KOPT-K1 (cell line): ENCODE data around the gene TCEANC2.
"Not testable (repeated sequence)": the region's sequence is repeated elsewhere in the genome, so short reads cannot be mapped to it uniquely, and the experiment has no call there.

Experiments used
- H3K27ac ChIP-seq: fragments of 200-600 bp; sonication (generic); 2 replicates; pipeline ENCODE4 v1.5.1; 2016; ENCODE audit warnings: antibody characterized with exemption, mild to moderate bottlenecking, low read depth, low read length; ENCODE audit not compliant: poor library complexity, severe bottlenecking
- H3K36me3 ChIP-seq: fragments of 200-600 bp; sonication (generic); 2 replicates; pipeline ENCODE4 v1.5.1; 2017; ENCODE audit warnings: antibody characterized with exemption, mild to moderate bottlenecking, low read length, moderate library complexity; ENCODE audit not compliant: insufficient read depth
- H3K9me3 ChIP-seq: fragments of 200-600 bp; sonication (generic); 2 replicates; pipeline ENCODE4 v1.5.1; 2017; ENCODE audit warnings: antibody characterized with exemption, low read length, mild to moderate bottlenecking; ENCODE audit not compliant: insufficient read depth, poor library complexity, severe bottlenecking

Gene TCEANC2

DNA sequence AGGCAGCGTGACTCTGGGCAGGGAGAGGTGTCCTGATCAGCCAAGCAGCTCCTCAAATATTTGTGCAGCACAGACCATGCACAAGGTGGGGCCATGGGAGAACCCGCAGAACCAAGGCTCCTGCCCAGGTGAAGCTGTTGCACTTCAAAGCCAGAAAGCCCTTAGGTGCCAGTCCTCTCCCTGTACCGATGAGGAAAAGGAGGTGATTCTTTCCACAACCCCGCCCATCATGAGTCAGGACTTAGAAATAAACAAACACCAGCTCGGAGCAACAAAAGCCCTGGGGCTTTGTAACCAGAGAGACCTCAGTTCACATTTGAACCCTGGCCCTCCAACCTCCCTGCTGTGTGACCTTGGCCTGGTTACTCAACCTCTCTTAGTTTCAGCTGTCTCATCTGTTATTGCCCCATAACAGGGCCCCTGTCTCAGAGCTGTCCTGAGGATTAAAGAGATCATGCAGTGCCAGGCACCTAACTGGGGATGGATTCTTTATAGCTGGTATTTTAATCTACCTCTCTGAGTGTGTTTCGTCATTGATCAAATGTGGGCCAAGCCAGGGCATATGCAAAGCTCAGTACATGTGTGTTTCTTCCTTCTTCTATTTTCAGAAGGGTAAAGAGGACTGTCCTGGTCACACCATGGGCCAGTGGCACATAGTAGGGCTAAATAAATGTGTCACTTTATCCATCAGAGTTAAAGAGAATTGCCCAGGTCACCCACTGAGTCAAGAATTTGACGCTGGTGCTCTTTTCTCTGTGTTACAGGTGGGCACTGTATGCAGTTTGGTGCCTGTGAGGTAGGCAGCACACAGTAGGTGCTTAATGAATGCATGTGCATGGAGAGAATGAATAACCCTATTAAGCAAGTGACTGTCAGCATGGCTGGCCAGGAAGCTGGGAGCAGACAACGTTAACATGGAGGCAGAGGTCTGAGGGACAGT is 36.8 kb upstream of the TCEANC2 start:
- H3K27ac ChIP-seq = no peak overlapping the region
- H3K36me3 ChIP-seq = no peaks in the 10 kb centered on the region
- H3K9me3 ChIP-seq = no peaks in the 10 kb centered on the region

DNA sequence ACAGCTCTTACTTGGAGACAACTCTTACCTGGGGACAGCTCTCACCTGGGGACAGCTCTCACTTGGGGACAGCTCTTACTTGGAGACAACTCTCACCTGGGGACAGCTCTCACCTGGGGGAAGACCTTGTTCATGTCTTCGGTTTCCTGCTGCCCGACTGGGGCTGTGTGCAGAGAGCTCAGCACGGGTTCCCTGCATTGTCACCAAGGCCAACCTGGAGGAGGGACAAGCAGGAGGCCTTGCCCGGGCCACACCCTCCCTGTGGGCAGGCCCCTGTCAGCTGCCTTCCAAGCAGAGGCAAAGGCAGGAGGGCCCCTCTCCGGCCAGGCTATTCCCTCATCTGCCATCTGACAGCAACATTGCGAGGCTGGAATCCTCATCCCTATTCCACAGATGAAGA is 35.4 kb upstream of the TCEANC2 start, which contains the start of gene LDLRAD1:
TSS of gene LDLRAD1 (minus strand) at position 208 of the 400 bp plus-strand sequence. CDS start at position 134, 74 bp downstream.
- Histone ChIP-seq H3K36me3 (no peaks in the 10 kb centered on the region), H3K9me3 (no peaks in the 10 kb centered on the region), H3K27ac (no peak within 1 kb of the TSS)

DNA sequence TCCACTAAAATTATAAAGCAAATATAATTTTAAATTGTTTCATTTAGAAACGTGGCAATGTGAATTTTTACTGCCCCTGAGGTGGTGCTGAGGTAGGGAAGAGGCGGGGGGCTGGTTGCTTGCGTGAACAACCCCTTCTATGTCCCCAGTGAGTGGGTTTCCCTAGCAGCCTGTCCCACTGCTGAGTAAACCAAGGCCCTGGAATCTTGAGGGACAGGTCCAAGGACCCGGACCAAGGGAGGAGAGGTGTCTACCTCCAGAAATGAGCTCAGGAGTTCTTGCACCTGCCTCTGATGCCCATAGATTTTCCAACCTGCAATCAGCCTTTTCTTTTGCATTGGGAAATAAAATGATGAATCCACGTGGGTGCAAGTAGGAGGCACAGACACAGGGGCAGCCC is 34.8 kb upstream of the TCEANC2 start:
- Histone ChIP-seq H3K27ac (no peak overlapping the region), H3K36me3 (no peaks in the 10 kb centered on the region), H3K9me3 (no peaks in the 10 kb centered on the region)

GRCh38 chr1:54019562-54020176 is 33.7 kb upstream of the TCEANC2 start:
- H3K27ac ChIP-seq, H3K36me3 ChIP-seq, H3K9me3 ChIP-seq: not testable (repeated sequence)

DNA sequence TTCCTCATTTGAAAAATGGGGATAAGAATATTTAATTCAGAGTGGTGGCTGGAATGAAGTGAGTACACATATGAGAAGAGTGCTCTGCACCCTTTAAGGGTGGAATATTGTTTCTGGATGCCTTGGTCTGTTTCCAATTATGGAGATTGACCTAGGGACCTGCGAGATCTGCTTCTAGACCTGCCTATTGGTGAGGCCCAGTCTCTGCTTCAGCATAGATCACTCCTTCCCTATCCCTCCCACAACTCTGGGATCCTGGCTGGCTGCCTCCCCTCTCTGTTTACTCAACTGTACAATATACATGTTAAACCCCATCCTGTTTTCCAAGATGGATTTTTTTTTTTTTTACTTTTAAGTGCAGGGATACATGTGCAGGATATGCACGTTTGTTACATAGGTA is 29.1 kb upstream of the TCEANC2 start:
- H3K36me3 ChIP-seq = no peaks in the 10 kb centered on the region
- no peak overlapping the region for H3K27ac ChIP-seq
- H3K9me3 ChIP-seq = no peaks in the 10 kb centered on the region

DNA sequence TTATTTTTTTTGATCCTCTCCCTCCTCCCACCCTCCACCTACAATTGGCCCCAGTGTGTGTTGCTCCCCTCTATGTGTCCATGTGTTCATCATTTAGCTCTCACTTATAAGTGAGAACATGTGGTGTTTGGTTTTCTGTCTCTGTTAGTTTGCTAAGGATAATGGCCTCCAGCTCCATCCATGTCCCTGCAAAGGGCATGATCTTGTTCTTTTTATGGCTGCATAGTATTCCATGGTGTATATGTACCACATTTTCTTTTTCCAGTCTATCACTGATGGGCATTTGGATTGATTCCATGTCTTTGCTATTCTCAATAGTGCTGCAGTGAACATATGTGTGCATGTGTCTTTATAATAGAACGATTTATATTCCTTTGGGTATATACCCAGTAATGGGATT is 28.6 kb upstream of the TCEANC2 start:
- H3K36me3 ChIP-seq, H3K27ac ChIP-seq, H3K9me3 ChIP-seq: not testable (repeated sequence)

- Histone ChIP-seq H3K36me3 (peaks cover 34% of the 10 kb centered on the region), H3K27ac (no peak overlapping the region)
Measured at GRCh38 chr1:54027848-54028247, 25.6 kb upstream of the TCEANC2 start.

GRCh38 chr1:54028306-54029251 is 24.8 kb upstream of the TCEANC2 start:
- Histone ChIP-seq H3K36me3 (peaks cover 41% of the 10 kb centered on the region), H3K27ac (no peak overlapping the region), H3K9me3 (no peaks in the 10 kb centered on the region)

More at GRCh38 chr1:54027848-54028247, 25.6 kb upstream of the TCEANC2 start:
- H3K9me3 ChIP-seq = no peaks in the 10 kb centered on the region

DNA sequence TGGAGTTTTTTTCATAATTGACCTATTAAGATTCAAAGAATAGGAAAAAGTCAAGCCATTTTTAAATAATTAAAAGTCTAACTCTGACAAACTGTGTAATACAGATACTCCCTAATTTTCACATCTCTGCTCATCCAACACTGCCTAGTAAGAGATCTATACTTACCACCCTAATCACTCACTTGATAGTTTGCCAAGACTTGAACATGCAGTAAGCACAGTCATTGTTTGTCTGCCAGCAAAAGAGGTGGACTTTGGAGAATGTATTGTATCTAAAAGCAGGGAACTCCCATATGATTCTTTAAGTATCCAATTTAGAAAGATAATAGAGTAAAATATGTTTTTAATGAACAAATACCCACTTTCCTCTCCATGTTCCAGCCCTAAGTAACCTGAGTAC is 15.9 kb upstream of the TCEANC2 start:
- peaks cover 92% of the 10 kb centered on the region for H3K36me3 ChIP-seq

DNA sequence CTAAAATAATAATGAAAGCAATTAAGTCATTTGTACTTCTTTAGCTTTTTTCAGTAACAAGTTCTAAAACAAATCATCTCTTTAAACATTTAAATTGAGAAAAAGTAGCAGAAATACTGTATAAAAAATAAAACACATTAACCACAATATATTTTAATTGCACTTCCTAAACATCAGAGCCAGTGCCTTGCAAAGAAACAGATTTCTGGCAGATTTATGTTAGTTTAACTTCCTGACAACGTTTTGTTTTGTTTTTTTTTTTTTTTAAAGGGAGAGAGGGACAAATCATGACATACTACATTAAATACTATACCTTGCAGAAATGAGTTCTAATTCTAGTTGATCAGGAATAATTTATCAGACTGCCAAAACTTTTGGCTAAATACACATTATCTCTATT is 11.6 kb upstream of the TCEANC2 start:
- Histone ChIP-seq H3K27ac (no peak overlapping the region), H3K9me3 (no peaks in the 10 kb centered on the region), H3K36me3 (peaks cover 87% of the 10 kb centered on the region)

More for the DNA sequence above, 15.9 kb upstream of the TCEANC2 start:
- Histone ChIP-seq H3K27ac (no peak overlapping the region), H3K9me3 (no peaks in the 10 kb centered on the region)

DNA sequence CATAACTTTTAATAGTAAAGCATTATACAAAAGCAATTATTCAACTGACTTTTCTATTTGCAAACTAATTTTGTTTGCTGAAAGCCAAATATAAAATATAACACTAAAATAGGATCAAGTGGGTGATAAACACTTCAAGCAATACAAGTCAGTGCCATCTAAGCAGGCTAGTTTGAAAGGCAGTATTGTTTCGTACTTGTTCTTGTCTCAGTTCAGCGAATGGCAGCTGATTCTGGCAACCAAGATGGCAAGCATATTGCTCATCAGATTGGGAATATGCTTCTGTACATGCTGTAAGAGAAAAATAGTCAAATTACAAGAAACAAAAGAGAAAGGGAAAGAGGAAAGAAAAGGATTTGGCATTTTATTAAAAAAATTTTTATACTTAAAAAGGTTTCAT is 7.9 kb upstream of the TCEANC2 start:
- Histone ChIP-seq H3K9me3 (no peaks in the 10 kb centered on the region), H3K36me3 (peaks cover 56% of the 10 kb centered on the region)

DNA sequence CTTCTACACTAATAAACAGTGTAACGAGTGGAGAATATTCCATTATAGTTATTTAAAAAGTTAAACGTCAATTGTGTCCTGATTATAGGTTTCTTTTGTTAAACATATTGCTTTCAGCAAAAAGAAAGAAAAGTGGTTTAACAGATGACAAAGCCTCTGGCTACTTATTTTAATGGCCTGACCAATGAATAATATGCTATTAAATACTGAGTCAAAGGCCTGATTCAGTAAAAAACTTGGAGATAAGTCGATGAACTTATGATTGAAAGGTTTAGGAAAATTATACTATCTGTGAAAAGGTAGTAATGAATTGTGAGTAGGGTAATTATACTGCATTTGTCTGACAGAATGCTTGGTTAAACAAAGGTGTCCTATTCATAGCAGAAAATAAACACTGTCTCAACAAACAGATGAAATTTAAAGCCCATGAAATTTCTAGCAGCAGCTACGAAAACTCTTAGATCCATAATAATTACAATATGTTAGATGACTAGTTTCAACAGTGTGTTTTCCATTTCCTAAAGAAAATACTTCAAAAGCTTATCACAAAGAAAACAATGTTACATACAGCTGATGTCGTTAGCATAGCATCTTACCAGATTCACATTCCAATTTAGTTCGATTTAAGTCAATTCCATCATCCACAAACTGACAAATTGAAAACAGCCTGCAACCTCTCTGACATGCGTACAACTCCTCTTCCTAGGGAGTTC is 6.6 kb upstream of the TCEANC2 start:
- Histone ChIP-seq H3K9me3 (no peaks in the 10 kb centered on the region), H3K27ac (no peak overlapping the region), H3K36me3 (peaks cover 42% of the 10 kb centered on the region)

More for the DNA sequence above, 7.9 kb upstream of the TCEANC2 start:
- no peak overlapping the region for H3K27ac ChIP-seq

DNA sequence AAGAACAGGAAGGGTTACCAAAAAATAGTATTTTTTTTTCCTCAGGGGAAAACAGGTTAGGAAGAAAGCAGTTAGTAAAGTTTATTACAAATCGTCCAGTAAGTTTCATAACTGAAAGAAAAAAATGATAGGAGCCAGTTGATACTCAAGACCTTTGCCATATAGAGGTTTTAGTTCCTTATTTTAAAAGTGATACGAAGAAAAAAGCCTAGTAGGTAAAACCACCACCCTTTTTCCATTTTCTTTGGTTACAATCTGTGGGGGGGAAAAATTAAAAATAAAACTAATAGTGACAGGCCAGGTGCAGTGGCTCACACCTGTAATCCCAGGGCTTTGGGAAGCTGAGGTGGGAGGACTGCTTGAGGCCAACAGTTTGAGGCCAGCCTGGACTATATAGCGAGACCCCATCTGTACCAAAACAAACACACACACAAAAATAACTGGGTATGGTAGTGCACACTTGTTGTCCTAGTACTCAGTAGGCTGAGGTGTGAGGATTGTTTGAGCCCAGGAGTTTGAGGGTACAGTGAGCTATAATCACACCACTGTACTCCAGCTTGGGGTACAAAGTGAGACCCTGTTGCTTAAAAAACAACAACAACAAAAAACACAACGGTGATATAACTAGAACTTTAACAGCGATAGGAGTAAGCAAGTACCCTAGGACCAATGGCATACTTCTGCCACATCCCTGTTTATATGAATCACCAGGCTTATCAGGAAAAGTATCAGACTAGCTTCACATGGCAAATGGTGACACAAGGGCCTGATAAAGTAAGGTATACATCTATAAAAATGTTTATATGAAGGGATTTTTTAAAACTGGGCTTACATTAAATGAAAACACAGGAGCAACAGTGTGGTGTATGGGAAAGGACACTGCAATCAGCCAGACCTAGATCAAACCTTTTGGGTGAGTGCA is 5.8 kb upstream of the TCEANC2 start:
- H3K9me3 ChIP-seq = no peaks in the 10 kb centered on the region
- H3K27ac ChIP-seq = no peak overlapping the region
- H3K36me3 ChIP-seq = peaks cover 34% of the 10 kb centered on the region
